Left ventricle myocardium inferior (tissue), 1 donor: Measurements from ENCODE around the gene ARMC9. TPM values are rescaled to one million over a fixed set of nuclear protein-coding genes. Genes with fewer than 3 reads are reported as not detected.

Experiments used
- DNase-seq: peaks from one replicate; pipeline ENCODE4 v3.0.0-alpha.2; 2020
- H3K27ac ChIP-seq: fragments of 200-600 bp; replicated peaks from 2 replicates; pipeline ENCODE4 v1.8.0; 2021
- H3K27me3 ChIP-seq: fragments of 200-600 bp; 2 replicates; pipeline ENCODE4 v1.8.0; 2021; ENCODE audit warnings: low read depth
- H3K36me3 ChIP-seq: fragments of 200-600 bp; 2 replicates; pipeline ENCODE4 v1.8.0; 2021
- H3K4me1 ChIP-seq: fragments of 200-600 bp; 2 replicates; pipeline ENCODE4 v1.8.0; 2021
- H3K4me3 ChIP-seq: fragments of 200-600 bp; 2 replicates; pipeline ENCODE4 v1.8.0; 2021; ENCODE audit warnings: mild to moderate bottlenecking, moderate library complexity
- H3K9me3 ChIP-seq: fragments of 200-600 bp; replicated peaks from 2 replicates; pipeline ENCODE4 v1.8.0; 2021
- CTCF ChIP-seq: fragments of 200-600 bp; IDR thresholded peaks from 2 replicates; pipeline ENCODE4 v1.8.0; 2021; ENCODE audit warnings: antibody characterized with exemption, mild to moderate bottlenecking, borderline replicate concordance
- intact Hi-C: fragments of 100-400 bp; cut with micrococcal nuclease; formaldehyde crosslinking; loops from one replicate; pipeline ENCODE4 v1.11.0; 2022
- total RNA-seq: library from RNA; stranded (reverse); fragmentation: NEBNext Ultra II Directional; extraction: Animal tissue kit (Norgen Biotek cat#: 25700); gene quantifications from one replicate; pipeline ENCODE4 v1.2.1, GENCODE V29; 2021
- donor health status: DM: no; HTN: yes; CAD: no; lungs with severe emphysema.

ARMC9 gene
- total RNA-seq, 1 donor from 2014 or later: 3.1 TPM

- Histone ChIP-seq H3K4me3 (no peak overlapping the region), H3K36me3 (no peaks in the 10 kb centered on the region), H3K27ac (no peak overlapping the region), H3K27me3 (no peaks in the 10 kb centered on the region), H3K4me1 (peaks cover 5% of the 10 kb centered on the region), H3K9me3 (peaks cover 13% of the 10 kb centered on the region)
- TF ChIP-seq CTCF: no peak
- intact Hi-C loops: no loop called here
- DNase-seq: no peak
Measured at GRCh38 chr2:231383416-231384108, 185.1 kb downstream of the ARMC9 start.

GRCh38 chr2:231384109-231384435, 185.6 kb downstream of the ARMC9 start:
- Histone ChIP-seq H3K27ac (no peak overlapping the region), H3K36me3 (no peaks in the 10 kb centered on the region), H3K4me1 (peaks cover 5% of the 10 kb centered on the region), H3K4me3 (no peak overlapping the region), H3K27me3 (no peaks in the 10 kb centered on the region), H3K9me3 (peaks cover 13% of the 10 kb centered on the region)
- no peak for TF ChIP-seq CTCF
- intact Hi-C loops: no loop called here
- DNase-seq: no peak

DNA sequence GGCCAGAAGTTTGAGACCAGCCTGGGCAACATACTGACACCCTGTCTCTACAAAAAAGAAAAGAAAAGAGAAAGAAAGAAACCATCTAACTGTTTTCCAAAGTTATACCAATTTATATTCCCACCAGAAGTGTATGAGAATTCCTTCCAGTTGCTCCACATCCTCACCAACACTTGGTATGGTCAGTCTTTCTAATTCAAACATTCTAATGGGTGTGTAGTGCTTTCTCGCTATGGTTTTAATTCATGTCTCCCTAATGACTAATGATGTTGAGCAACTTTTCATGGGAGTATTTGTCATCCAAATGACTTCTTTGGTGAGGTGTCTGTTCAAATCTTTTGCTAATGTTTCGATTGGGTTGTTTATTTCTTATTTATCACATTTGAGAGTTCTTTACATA, 186.5 kb downstream of the ARMC9 start:
- intact Hi-C loops: no loop called here
- TF ChIP-seq CTCF: no peak
- no peak for DNase-seq
- Histone ChIP-seq H3K4me3 (no peak overlapping the region), H3K27me3 (no peaks in the 10 kb centered on the region), H3K4me1 (peaks cover 5% of the 10 kb centered on the region), H3K27ac (no peak overlapping the region), H3K36me3 (no peaks in the 10 kb centered on the region), H3K9me3 (peaks cover 13% of the 10 kb centered on the region)

DNA sequence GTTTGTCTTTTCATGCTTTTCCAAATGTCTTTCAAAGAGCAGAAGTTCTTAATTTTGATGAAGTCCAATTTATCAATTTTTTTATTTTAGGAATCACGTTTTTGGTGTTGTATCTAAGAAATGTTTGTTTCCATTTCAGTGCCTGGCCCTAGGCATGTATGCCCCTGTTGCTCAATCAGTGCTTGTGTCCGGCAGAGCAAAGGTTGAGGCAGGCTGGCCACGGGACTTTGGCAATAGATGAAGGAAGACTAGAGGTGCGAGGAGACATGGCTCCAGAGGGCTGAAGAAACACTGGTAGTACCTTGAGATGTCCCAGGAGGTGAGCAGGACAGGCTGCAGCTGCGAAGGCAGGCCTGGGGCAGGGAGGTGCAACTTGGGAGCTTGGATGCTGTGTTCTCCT, 187.0 kb downstream of the ARMC9 start:
- no peak overlapping the region for H3K4me3 ChIP-seq
- peaks cover 13% of the 10 kb centered on the region for H3K9me3 ChIP-seq
- intact Hi-C loops: no loop called here
- no peak for DNase-seq
- no peak overlapping the region for H3K27ac ChIP-seq
- no peaks in the 10 kb centered on the region for H3K27me3 ChIP-seq
- peaks cover 5% of the 10 kb centered on the region for H3K4me1 ChIP-seq
- no peaks in the 10 kb centered on the region for H3K36me3 ChIP-seq
- TF ChIP-seq CTCF: no peak

- Histone ChIP-seq H3K4me1 (peaks cover 5% of the 10 kb centered on the region), H3K27ac (no peak overlapping the region), H3K9me3 (peaks cover 13% of the 10 kb centered on the region), H3K36me3 (no peaks in the 10 kb centered on the region), H3K27me3 (no peaks in the 10 kb centered on the region), H3K4me3 (no peak overlapping the region)
- TF ChIP-seq CTCF: no peak
- intact Hi-C loops: no loop called here
- no peak for DNase-seq
Measured at GRCh38 chr2:231386446-231386845, 188.0 kb downstream of the ARMC9 start.
